ENCODE measurements around the gene PLEKHO2. TPM values are rescaled to one million over a fixed set of nuclear protein-coding genes. Genes with fewer than 3 reads are reported as not detected.

Gene PLEKHO2
- polyA plus RNA-seq, 3 donors: 54.1 to 93.5 (median 78.0) TPM

- no peak overlapping the region for H2AFZ ChIP-seq (ENCODE audit: insufficient read depth, low read depth, low read length, poor library complexity, severe bottlenecking)
- Mint-ChIP-seq H3K9me3 (no peaks in the 10 kb centered on the region), H3K27me3 (ENCODE audit: low read depth in 3 of 3) (peaks cover 0 to 3% (median 0%) of the 10 kb centered on the region in 3 donors), H3K4me1 (peaks cover 71% of the 10 kb centered on the region), H3K4me3 (peak overlapping the region; percentile 100), H3K36me3 (peaks cover 34 to 55% of the 10 kb centered on the region in 2 donors), H3K27ac (peak overlapping the region; percentile 95 to 98 (median 96))
- peak overlapping the region; percentile 99 for H3K4me2 ChIP-seq (replicated peaks; ENCODE audit: extremely low read depth, low read length, poor library complexity, severe bottlenecking)
- H3K4me3 ChIP-seq (replicated peaks in 1 of 3; ENCODE audit: low read depth in 2 of 3, low read length in 3 of 3): peak overlapping the region; percentile 80 to 100 (median 96)
- H3K9ac ChIP-seq (ENCODE audit: insufficient read depth, low read length, poor library complexity, severe bottlenecking): peak overlapping the region; percentile 91
- peaks cover 64 to 82% of the 10 kb centered on the region in 2 donors for H3K4me1 ChIP-seq (ENCODE audit: control insufficient read depth in 1 of 2, insufficient read depth in 2 of 2, low read length in 2 of 2)
- intact Hi-C loops (cut with micrococcal nuclease): loop anchor here (2.0 to 10.0 kb wide), 4 partner anchors 50 to 142 kb away; partner anchors contain the start of gene SPG21 (in 1 of the 2)
- no peaks in the 10 kb centered on the region for H3K9me3 ChIP-seq (replicated peaks in 1 of 2; ENCODE audit: control insufficient read depth in 1 of 2, insufficient read depth in 1 of 2, low read length in 2 of 2)
- peaks cover 80% of the 10 kb centered on the region for H4K20me1 ChIP-seq (ENCODE audit: insufficient read depth, low read length)
- no peaks in the 10 kb centered on the region for H3K27me3 ChIP-seq (ENCODE audit: control insufficient read depth in 2 of 2, insufficient read depth in 2 of 2, low read length in 2 of 2)
- TF ChIP-seq CTCF (IDR thresholded peaks at IDR 0.05): no peak
- H3K79me2 ChIP-seq (ENCODE audit: insufficient read depth, low read length): peaks cover 89% of the 10 kb centered on the region
- DNase-seq: no peak
- 6% methylated on average over 3 of the region's 8 CpGs for WGBS (ENCODE audit: insufficient coverage)
- H3K27ac ChIP-seq (ENCODE audit: low read depth in 1 of 2, low read length in 2 of 2): peak overlapping the region; percentile 86 to 87
- peaks cover 25 to 36% of the 10 kb centered on the region in 2 donors for H3K36me3 ChIP-seq (replicated peaks in 1 of 2; ENCODE audit: control insufficient read depth in 1 of 2, insufficient read depth in 2 of 2, low read length in 2 of 2)
Observed at GRCh38 chr15:64844576-64845145, 2.9 kb downstream of the PLEKHO2 start.

DNA sequence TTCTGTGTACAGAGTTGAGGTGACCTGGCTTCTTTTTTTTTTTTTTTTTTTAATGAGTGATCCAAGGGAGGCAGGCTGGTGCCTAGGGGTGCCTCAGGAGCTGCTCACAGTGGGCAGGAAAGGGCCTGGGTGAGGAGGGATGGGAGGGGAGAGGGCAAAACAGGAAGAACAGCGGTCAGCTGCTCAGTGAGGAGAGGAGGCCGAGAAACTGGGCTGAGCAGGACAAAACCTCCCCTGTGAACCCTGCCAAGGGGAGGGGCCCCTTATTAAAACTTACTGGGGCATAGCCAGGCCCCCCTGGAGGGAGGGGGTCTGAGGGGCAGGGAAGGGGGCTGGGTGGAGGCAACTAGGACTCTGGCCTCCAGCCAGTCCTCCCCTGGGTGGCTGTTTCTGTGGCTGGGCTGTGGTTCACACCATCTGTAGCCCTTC, 3.5 kb downstream of the PLEKHO2 start:
- Mint-ChIP-seq H3K9me3 (no peaks in the 10 kb centered on the region), H3K4me3 (peak overlapping the region; percentile 100), H3K27ac (peak overlapping the region; percentile 95 to 98 (median 96)), H3K4me1 (peaks cover 73% of the 10 kb centered on the region), H3K27me3 (ENCODE audit: low read depth in 3 of 3) (peaks cover 0 to 3% (median 0%) of the 10 kb centered on the region in 3 donors), H3K36me3 (peaks cover 34 to 60% of the 10 kb centered on the region in 2 donors)
- Histone ChIP-seq H3K79me2 (ENCODE audit: insufficient read depth, low read length) (peaks cover 95% of the 10 kb centered on the region), H3K27ac (ENCODE audit: low read depth in 1 of 2, low read length in 2 of 2) (peak overlapping the region; percentile 86 to 87), H3K36me3 (replicated peaks in 1 of 2; ENCODE audit: control insufficient read depth in 1 of 2, insufficient read depth in 2 of 2, low read length in 2 of 2) (peaks cover 30 to 42% of the 10 kb centered on the region in 2 donors), H3K9me3 (replicated peaks in 1 of 2; ENCODE audit: control insufficient read depth in 1 of 2, insufficient read depth in 1 of 2, low read length in 2 of 2) (no peaks in the 10 kb centered on the region), H3K4me2 (replicated peaks; ENCODE audit: extremely low read depth, low read length, poor library complexity, severe bottlenecking) (peak overlapping the region; percentile 99), H4K20me1 (ENCODE audit: insufficient read depth, low read length) (peaks cover 85% of the 10 kb centered on the region), H3K27me3 (ENCODE audit: control insufficient read depth in 2 of 2, insufficient read depth in 2 of 2, low read length in 2 of 2) (no peaks in the 10 kb centered on the region), H3K9ac (ENCODE audit: insufficient read depth, low read length, poor library complexity, severe bottlenecking) (peak overlapping the region; percentile 91), H3K4me3 (replicated peaks in 1 of 3; ENCODE audit: low read depth in 2 of 3, low read length in 3 of 3) (peak overlapping the region; percentile 80 to 100 (median 96)), H3K4me1 (ENCODE audit: control insufficient read depth in 1 of 2, insufficient read depth in 2 of 2, low read length in 2 of 2) (peaks cover 70 to 82% of the 10 kb centered on the region in 2 donors), H2AFZ (ENCODE audit: insufficient read depth, low read depth, low read length, poor library complexity, severe bottlenecking) (no peak overlapping the region)
- no CpG with 5 or more reads among the region's 2 CpGs for WGBS (ENCODE audit: insufficient coverage)
- TF ChIP-seq CTCF (IDR thresholded peaks at IDR 0.05): no peak
- intact Hi-C loops (cut with micrococcal nuclease): loop anchor here (2.0 to 10.0 kb wide), 3 partner anchors 50 to 140 kb away; partner anchors contain the start of gene SPG21 (in 1 of the 2)
- peak; percentile 43 to 52 (median 48) for DNase-seq

Measured in CD14-positive monocyte (primary cell).